GM12878 (cell line): ENCODE measurements around the gene BIN1.

Experiments
- BMI1 ChIP-seq: fragments of 450-650 bp; IDR thresholded peaks from 2 replicates; pipeline ENCODE4 v1.6.1; 2016; ENCODE audit warnings: mild to moderate bottlenecking, moderate library complexity, borderline replicate concordance
- CHD2 ChIP-seq: IDR thresholded peaks from 2 replicates; pipeline ENCODE4 v1.6.1; 2011; ENCODE audit warnings: low read depth, low read length, improper control_type of control experiment, borderline replicate concordance
- CREM ChIP-seq: IDR thresholded peaks from 2 replicates; pipeline ENCODE4 v1.6.1; 2014; ENCODE audit warnings: antibody characterized with exemption, low read depth
- HDGF ChIP-seq: fragments of 450-650 bp; IDR thresholded peaks from 2 replicates; pipeline ENCODE4 v1.6.1; 2016; ENCODE audit warnings: antibody characterized with exemption
- NFIC ChIP-seq: IDR thresholded peaks from 2 replicates; pipeline ENCODE4 v1.6.1; 2012; ENCODE audit warnings: low read depth, mild to moderate bottlenecking, inconsistent platforms, low read length, moderate library complexity
- POLR2A ChIP-seq: IDR thresholded peaks from 2 replicates; pipeline ENCODE4 v1.6.1; 2011; ENCODE audit warnings: low read depth, mild to moderate bottlenecking, low read length
- SMC3 ChIP-seq: IDR thresholded peaks from 2 replicates; pipeline ENCODE4 v1.6.1; 2011; ENCODE audit warnings: low read length, improper control_type of control experiment, borderline replicate concordance
- SREBF2 ChIP-seq: IDR thresholded peaks from 2 replicates; pipeline ENCODE4 v1.6.1; 2012; ENCODE audit warnings: mild to moderate bottlenecking, low read length
- TF ChIP-seq, protein P1 (sequence below): fragments of 450-650 bp; formaldehyde crosslinking; IDR thresholded peaks from 2 replicates; pipeline ENCODE4 v1.4.0; 2020; ENCODE audit warnings: mild to moderate bottlenecking, moderate library complexity
- TF ChIP-seq, protein P2 (sequence below), 3 experiments: IDR thresholded peaks in 2 of 3; conservative IDR thresholded peaks in 1 of 3; 2 replicates each; pipeline ENCODE4 v1.5.1; 2011; ENCODE audit warnings: low read depth in 3 of 3, low read length in 3 of 3, mild to moderate bottlenecking in 3 of 3, control low read depth in 2 of 3, moderate library complexity in 2 of 3, inconsistent platforms in 1 of 3, mixed read lengths in 1 of 3; ENCODE audit not compliant: control insufficient read depth in 2 of 3, insufficient read depth in 1 of 3; ENCODE audit errors: extremely low read depth in 1 of 3

GRCh38 chr2:127044165-127044718 is 62.7 kb downstream of the BIN1 start:
- no peak for TF ChIP-seq HDGF
- TF ChIP-seq NFIC, result no peak
- TF ChIP-seq, protein P1, sequence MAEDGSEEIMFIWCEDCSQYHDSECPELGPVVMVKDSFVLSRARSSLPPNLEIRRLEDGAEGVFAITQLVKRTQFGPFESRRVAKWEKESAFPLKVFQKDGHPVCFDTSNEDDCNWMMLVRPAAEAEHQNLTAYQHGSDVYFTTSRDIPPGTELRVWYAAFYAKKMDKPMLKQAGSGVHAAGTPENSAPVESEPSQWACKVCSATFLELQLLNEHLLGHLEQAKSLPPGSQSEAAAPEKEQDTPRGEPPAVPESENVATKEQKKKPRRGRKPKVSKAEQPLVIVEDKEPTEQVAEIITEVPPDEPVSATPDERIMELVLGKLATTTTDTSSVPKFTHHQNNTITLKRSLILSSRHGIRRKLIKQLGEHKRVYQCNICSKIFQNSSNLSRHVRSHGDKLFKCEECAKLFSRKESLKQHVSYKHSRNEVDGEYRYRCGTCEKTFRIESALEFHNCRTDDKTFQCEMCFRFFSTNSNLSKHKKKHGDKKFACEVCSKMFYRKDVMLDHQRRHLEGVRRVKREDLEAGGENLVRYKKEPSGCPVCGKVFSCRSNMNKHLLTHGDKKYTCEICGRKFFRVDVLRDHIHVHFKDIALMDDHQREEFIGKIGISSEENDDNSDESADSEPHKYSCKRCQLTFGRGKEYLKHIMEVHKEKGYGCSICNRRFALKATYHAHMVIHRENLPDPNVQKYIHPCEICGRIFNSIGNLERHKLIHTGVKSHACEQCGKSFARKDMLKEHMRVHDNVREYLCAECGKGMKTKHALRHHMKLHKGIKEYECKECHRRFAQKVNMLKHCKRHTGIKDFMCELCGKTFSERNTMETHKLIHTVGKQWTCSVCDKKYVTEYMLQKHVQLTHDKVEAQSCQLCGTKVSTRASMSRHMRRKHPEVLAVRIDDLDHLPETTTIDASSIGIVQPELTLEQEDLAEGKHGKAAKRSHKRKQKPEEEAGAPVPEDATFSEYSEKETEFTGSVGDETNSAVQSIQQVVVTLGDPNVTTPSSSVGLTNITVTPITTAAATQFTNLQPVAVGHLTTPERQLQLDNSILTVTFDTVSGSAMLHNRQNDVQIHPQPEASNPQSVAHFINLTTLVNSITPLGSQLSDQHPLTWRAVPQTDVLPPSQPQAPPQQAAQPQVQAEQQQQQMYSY, result no peak
- no peak for TF ChIP-seq POLR2A
- TF ChIP-seq, protein P2, sequence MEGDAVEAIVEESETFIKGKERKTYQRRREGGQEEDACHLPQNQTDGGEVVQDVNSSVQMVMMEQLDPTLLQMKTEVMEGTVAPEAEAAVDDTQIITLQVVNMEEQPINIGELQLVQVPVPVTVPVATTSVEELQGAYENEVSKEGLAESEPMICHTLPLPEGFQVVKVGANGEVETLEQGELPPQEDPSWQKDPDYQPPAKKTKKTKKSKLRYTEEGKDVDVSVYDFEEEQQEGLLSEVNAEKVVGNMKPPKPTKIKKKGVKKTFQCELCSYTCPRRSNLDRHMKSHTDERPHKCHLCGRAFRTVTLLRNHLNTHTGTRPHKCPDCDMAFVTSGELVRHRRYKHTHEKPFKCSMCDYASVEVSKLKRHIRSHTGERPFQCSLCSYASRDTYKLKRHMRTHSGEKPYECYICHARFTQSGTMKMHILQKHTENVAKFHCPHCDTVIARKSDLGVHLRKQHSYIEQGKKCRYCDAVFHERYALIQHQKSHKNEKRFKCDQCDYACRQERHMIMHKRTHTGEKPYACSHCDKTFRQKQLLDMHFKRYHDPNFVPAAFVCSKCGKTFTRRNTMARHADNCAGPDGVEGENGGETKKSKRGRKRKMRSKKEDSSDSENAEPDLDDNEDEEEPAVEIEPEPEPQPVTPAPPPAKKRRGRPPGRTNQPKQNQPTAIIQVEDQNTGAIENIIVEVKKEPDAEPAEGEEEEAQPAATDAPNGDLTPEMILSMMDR (IDR thresholded peaks at IDR 0.05 in 2 of 3, conservative IDR thresholded peaks at IDR 0.05 in 1 of 3; ENCODE audit: control insufficient read depth in 2 of 3, extremely low read depth in 1 of 3, insufficient read depth in 1 of 3, low read depth in 3 of 3, low read length in 3 of 3), result no peak
- TF ChIP-seq SMC3, result no peak
- no peak for TF ChIP-seq CREM
- no peak for TF ChIP-seq CHD2
- no peak for TF ChIP-seq BMI1
- TF ChIP-seq SREBF2, result no peak
